Activated CD4-positive, alpha-beta memory T cell treated with anti-CD3 and anti-CD28 coated beads, Interleukin-2, amount 10 ng/mL, durations not matched to agents 7 days and 5 days (primary cell): ENCODE data around the gene TBKBP1. TPM values are rescaled to one million over a fixed set of nuclear protein-coding genes. Genes with fewer than 3 reads are reported as not detected.

ENCODE experiments used
- CTCF ChIA-PET: fragments of 350-600 bp; sonication (Branson Sonifier 250); formaldehyde crosslinking; loops from one replicate; lab custom pipeline; 2021; ENCODE audit warnings: antibody characterized with exemption, inconsistent platforms; lab: Charles Lee
- POLR2A ChIA-PET: fragments of 350-600 bp; sonication (Branson Sonifier 250); formaldehyde crosslinking; loops from one replicate; lab custom pipeline; 2021; ENCODE audit warnings: antibody characterized with exemption; lab: Charles Lee
- DNase-seq: peaks from one replicate; pipeline ENCODE4 v3.0.0-alpha.2; 2020
- H3K27ac Mint-ChIP-seq: one replicate; pipeline ENCODE4 v1.8.0; 2021; ENCODE audit warnings: mild to moderate bottlenecking, mixed read lengths
- H3K27me3 Mint-ChIP-seq: one replicate; pipeline ENCODE4 v1.8.0; 2021; ENCODE audit warnings: mixed read lengths
- H3K36me3 Mint-ChIP-seq: one replicate; pipeline ENCODE4 v1.8.0; 2021; ENCODE audit warnings: low read depth, mixed read lengths
- H3K4me1 Mint-ChIP-seq: one replicate; pipeline ENCODE4 v1.8.0; 2021; ENCODE audit warnings: mixed read lengths
- H3K4me3 Mint-ChIP-seq: one replicate; pipeline ENCODE4 v1.8.0; 2021; ENCODE audit warnings: mild to moderate bottlenecking, mixed read lengths
- H3K9me3 Mint-ChIP-seq: one replicate; pipeline ENCODE4 v1.8.0; 2021; ENCODE audit warnings: mixed read lengths
- total RNA-seq, 2 experiments: library from RNA; stranded (reverse); gene quantifications; one replicate each; pipeline ENCODE4 v1.2.3, GENCODE V29; 2021

TBKBP1 gene, protein sequence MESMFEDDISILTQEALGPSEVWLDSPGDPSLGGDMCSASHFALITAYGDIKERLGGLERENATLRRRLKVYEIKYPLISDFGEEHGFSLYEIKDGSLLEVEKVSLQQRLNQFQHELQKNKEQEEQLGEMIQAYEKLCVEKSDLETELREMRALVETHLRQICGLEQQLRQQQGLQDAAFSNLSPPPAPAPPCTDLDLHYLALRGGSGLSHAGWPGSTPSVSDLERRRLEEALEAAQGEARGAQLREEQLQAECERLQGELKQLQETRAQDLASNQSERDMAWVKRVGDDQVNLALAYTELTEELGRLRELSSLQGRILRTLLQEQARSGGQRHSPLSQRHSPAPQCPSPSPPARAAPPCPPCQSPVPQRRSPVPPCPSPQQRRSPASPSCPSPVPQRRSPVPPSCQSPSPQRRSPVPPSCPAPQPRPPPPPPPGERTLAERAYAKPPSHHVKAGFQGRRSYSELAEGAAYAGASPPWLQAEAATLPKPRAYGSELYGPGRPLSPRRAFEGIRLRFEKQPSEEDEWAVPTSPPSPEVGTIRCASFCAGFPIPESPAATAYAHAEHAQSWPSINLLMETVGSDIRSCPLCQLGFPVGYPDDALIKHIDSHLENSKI
- total RNA-seq: 1 to 10 TPM; 7.0 TPM

DNA sequence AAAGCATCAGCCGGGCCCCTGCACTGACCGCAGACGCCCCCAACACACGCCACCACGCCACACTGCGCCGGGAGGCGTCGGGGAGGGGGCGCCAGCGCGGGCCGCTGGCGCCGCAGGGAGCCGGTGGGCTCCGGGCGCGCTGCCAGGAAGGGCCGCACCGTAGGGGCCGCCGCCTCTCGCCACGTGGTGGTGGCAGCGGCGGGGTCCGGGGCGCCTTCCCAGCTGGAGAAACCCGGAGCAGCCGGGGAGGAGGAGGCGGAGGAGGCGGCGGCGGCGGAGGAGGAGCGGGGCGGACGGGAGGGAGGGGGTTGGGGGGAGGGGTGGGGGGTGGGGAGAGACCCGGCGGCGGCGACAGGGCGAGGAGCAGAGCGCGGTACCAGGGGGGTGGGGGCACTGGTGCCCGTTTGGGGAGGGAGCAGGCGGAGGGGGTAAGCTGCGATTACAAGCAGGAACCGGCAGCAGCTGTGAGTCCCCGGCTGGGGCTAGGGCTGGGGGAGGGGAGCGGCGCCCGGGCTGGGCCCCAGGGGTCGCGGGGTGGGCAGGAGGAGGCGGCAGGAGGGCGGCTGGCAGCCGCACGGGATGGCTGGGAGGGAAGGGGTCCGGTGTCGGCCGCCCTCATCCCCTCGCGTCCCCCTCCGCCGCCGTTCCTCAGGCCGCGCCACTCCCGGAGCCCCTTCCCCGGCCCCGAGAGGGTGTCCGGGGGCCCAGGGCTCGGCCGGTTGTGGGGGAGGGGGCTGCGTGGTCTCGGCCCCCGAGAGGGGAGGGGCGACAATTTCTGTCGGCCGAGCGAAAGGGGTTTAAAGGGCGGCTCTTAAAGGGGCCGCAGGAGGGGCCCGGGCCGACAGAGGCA is at the start of gene TBKBP1:
TBKBP1 (plus strand) TSS at position 431 of the 850 bp plus-strand sequence. CDS start 1,952 bp downstream, outside the sequence.
- Mint-ChIP-seq H3K27me3 (peaks cover 9% of the 10 kb centered on the region), H3K4me1 (peaks cover 45% of the 10 kb centered on the region), H3K27ac (peak within 1 kb of the TSS; percentile 11), H3K36me3 (no peaks in the 10 kb centered on the region), H3K4me3 (peak within 1 kb of the TSS; percentile 74), H3K9me3 (no peaks in the 10 kb centered on the region)
- ChIA-PET CTCF (interaction anchor here (1.3 to 1.7 kb wide), 5 partner anchors 15 to 96 kb away, joined by 3 to 7 read pairs (median 6); partner anchors contain the start of gene TBX21), POLR2A (interaction anchor here (0.8 to 22.2 kb wide), 10 partner anchors 10 to 137 kb away, joined by 3 to 463 read pairs (median 6); partner anchors contain the start of genes KPNB1, LRRC46, MRPL10 and TBX21)
- DNase-seq: peak; percentile 51

DNA sequence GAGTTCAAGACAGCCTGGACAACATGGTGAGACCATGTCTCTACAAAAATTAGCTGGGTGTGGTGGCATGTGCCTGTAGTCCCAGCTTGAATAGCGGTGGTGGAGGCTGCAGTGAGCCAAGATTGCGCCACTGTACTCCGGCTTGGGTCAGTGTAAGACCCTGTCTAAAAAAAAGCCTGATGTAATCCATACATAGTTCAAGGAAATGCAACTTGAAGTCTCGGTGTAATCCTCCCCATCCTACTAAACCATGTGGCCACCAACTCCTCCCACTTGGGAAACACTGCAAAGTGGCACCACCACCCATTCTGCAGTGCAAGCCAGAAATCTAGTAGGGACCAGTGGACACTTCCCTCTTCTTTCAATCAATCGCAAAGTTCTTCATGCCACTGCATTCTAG is 49.6 kb upstream of the TBKBP1 start:
- POLR2A ChIA-PET: interaction anchor here (0.9 to 1.4 kb wide), 2 partner anchors 26 to 91 kb away, joined by 3 read pairs; no protein-coding TSS in a partner anchor
- Mint-ChIP-seq H3K36me3 (peaks cover 10% of the 10 kb centered on the region), H3K27ac (no peak overlapping the region), H3K9me3 (no peaks in the 10 kb centered on the region), H3K4me1 (peaks cover 18% of the 10 kb centered on the region), H3K27me3 (no peaks in the 10 kb centered on the region), H3K4me3 (no peak overlapping the region)
- no peak for DNase-seq
- CTCF ChIA-PET: interaction anchor here (0.7 to 1.0 kb wide), 2 partner anchors 16 to 458 kb away, joined by 3 read pairs; no protein-coding TSS in a partner anchor

DNA sequence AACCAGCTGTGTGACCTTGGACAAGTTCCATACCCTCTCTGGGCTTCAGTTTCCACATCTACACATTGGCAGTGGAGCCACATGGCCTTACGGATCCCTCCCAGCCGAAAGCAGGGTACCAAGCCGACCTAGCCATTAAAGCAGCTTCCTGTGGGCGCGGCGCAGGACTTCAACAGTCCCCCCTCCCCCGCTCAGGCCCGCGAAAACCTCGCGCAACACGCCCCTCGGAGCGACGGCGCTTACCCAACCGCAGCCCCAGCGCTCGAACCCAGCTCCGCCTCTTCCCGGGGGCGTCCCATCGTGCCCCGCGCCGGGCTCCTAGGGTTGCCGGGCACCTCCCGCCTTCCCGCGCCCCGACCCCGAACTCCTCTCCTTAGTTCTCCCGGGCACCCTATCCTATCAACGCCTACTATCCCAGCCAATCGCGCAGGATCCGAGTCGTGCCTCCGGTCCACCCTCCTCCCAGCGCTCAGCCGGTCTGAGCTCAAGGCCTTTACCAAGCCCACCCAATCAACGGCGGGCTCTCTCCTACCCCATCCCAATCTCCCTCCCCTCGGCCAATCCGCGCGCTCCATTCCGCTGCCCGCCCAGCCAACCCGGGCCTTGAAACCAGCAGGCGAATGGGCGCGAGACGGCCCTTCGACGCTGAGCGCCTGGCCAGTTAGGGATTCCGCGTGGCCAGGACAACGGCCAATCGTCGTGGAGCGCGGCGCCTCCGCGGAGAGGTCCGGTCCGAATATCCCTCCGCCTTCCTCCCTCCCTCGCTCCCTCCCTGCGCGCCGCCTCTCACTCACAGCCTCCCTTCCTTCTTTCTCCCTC is 44.6 kb upstream of the TBKBP1 start, which contains the start of gene KPNB1:
KPNB1 (plus strand) TSS at position 767 of the 819 bp plus-strand sequence. CDS start 326 bp downstream, outside the sequence.
- Mint-ChIP-seq H3K27me3 (no peaks in the 10 kb centered on the region), H3K9me3 (no peaks in the 10 kb centered on the region), H3K36me3 (peaks cover 50% of the 10 kb centered on the region), H3K4me3 (peak within 1 kb of the TSS; percentile 91), H3K27ac (peak within 1 kb of the TSS; percentile 96), H3K4me1 (peaks cover 50% of the 10 kb centered on the region)
- POLR2A ChIA-PET: interaction anchor here (0.6 to 8.9 kb wide), 41 partner anchors 10 to 895 kb away, joined by 3 to 86 read pairs (median 6); partner anchors contain the start of genes CDC27, EFCAB13, LRRC46 and MRPL10
- peak; percentile 99 for DNase-seq
- CTCF ChIA-PET: interaction anchor here (0.8 to 7.3 kb wide), 13 partner anchors 8 to 297 kb away, joined by 3 to 59 read pairs (median 6); partner anchors contain the start of gene TBX21

DNA sequence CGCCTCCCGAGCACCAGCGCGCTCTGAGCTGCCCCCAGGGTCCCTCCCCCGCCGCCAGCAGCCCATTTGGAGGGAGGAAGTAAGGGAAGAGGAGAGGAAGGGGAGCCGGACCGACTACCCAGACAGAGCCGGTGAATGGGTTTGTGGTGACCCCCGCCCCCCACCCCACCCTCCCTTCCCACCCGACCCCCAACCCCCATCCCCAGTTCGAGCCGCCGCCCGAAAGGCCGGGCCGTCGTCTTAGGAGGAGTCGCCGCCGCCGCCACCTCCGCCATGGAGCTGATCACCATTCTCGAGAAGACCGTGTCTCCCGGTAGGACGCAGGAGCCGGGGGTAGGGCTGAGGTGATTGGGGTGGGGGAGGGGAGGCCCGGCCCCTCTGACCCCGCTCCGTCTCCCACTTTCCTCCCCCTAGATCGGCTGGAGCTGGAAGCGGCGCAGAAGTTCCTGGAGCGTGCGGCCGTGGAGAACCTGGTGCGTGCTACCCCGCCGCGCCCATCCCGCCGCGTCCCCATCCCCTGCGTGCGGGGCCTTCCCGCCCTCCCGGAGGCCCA is 43.9 kb upstream of the TBKBP1 start:
- ChIA-PET CTCF (interaction anchor here (0.8 to 7.3 kb wide), 10 partner anchors 9 to 297 kb away, joined by 3 to 59 read pairs (median 6); partner anchors contain the start of gene TBX21), POLR2A (interaction anchor here (0.6 to 8.9 kb wide), 33 partner anchors 9 to 461 kb away, joined by 3 to 86 read pairs (median 6); partner anchors contain the start of genes CDC27, EFCAB13, LRRC46 and MRPL10)
- H3K27me3 Mint-ChIP-seq: no peaks in the 10 kb centered on the region
- H3K36me3 Mint-ChIP-seq: peaks cover 54% of the 10 kb centered on the region
- H3K9me3 Mint-ChIP-seq: no peaks in the 10 kb centered on the region
- no peak for DNase-seq
- peak overlapping the region; percentile 91 for H3K4me3 Mint-ChIP-seq
- H3K27ac Mint-ChIP-seq: peak overlapping the region; percentile 96
- peaks cover 54% of the 10 kb centered on the region for H3K4me1 Mint-ChIP-seq

DNA sequence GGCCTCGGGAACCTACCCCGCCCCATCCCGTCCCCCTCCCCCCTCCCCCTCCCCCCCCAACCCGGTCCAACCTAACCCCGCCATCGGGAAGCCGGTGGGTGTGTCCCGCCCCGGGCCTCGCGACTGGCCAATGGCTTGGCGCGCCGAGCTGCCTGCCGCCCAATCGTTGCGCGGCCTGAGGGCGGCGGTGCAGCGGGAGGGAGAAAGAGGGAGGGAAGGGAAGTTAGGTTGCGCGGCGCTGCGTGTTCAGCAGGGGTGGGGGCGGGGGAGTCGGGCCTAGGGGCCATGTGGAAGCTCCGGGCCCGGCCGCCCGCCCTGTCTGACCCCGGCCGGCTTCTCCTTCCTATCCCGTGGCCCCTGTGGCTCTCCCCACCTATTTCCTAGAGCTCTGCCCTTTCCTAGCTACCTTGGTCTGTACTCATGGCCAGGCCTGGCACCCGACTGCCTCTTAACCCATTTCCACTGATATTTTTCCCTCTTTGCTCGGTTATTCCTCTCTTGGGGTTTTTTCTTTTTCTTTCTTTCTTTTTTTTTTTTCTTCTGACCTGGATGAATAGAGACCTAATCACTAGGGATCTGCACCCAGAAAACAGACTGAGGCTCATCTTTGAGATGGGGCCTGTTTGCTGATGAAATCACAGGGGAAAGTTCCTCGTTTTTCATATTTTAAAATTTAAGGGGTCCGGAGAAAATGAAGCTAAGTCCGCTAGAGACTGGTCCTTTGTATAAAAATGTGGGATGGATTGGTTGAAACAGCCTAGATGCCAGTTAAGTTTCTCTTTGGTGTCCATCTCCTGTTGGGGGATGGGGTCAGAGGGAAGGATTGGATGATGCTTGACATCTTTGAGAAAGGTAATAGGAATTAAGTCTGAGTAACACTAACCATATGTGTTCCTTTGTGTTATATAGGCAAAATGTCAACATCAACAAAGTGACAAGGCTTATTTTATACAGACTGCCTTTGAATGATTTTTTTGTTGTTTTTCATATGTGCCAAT is 43.1 kb upstream of the TBKBP1 start:
- peak; percentile 95 for DNase-seq
- H3K27me3 Mint-ChIP-seq: no peaks in the 10 kb centered on the region
- peak overlapping the region; percentile 91 for H3K4me3 Mint-ChIP-seq
- H3K9me3 Mint-ChIP-seq: no peaks in the 10 kb centered on the region
- H3K27ac Mint-ChIP-seq: peak overlapping the region; percentile 76
- peaks cover 62% of the 10 kb centered on the region for H3K4me1 Mint-ChIP-seq
- ChIA-PET POLR2A (interaction anchor here (0.9 to 8.9 kb wide), 23 partner anchors 8 to 462 kb away, joined by 3 to 86 read pairs (median 8); partner anchors contain the start of genes CDC27, LRRC46, MRPL10 and SP2), CTCF (interaction anchor here (0.8 to 7.3 kb wide), 9 partner anchors 9 to 159 kb away, joined by 3 to 59 read pairs (median 4); partner anchors contain the start of gene TBX21)
- peaks cover 62% of the 10 kb centered on the region for H3K36me3 Mint-ChIP-seq

DNA sequence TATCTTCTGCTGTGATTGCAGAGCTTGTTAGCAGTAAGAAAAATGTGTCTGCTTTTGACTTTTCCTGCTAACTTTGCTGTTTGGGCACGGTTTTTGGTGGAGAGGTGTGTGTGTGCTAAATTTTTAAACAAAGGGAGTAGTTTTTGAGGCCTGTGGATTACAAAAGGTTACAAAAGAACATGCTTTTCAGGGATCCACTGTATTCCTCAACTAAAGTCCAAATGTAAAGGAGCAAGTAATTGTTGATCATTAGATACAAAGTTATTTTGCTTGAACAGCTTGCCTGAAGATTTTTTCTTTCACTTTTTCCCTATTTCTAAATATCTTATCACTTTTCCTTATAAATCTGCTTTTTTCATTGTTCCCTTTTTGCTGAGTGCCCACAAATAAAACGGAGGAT is 42.3 kb upstream of the TBKBP1 start:
- peak overlapping the region; percentile 49 for H3K27ac Mint-ChIP-seq
- peaks cover 69% of the 10 kb centered on the region for H3K4me1 Mint-ChIP-seq
- peak overlapping the region; percentile 91 for H3K4me3 Mint-ChIP-seq
- H3K9me3 Mint-ChIP-seq: no peaks in the 10 kb centered on the region
- H3K27me3 Mint-ChIP-seq: no peaks in the 10 kb centered on the region
- ChIA-PET CTCF (interaction anchor here (0.8 to 7.3 kb wide), 4 partner anchors 8 to 81 kb away, joined by 3 to 59 read pairs (median 4); partner anchors contain the start of gene TBX21), POLR2A (interaction anchor here (2.3 to 8.9 kb wide), 7 partner anchors 7 to 179 kb away, joined by 8 to 86 read pairs (median 38); partner anchors contain the start of genes LRRC46, MRPL10, TBKBP1 and TBX21)
- no peak for DNase-seq
- H3K36me3 Mint-ChIP-seq: peaks cover 67% of the 10 kb centered on the region

DNA sequence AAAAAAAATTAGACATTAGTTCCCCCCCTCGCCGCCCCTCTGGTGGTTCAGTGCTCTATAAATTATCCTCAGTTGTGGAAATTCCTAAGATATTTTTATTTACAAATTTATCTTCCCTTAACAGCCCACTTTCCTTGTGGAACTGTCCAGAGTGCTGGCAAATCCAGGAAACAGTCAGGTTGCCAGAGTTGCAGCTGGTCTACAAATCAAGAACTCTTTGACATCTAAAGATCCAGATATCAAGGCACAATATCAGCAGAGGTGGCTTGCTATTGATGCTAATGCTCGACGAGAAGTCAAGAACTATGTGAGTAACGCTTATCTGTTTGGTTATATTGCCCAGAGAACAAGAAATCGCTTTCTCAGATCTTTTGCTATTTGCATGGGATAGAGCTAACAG is 41.4 kb upstream of the TBKBP1 start:
- peaks cover 75% of the 10 kb centered on the region for H3K36me3 Mint-ChIP-seq
- no peak for DNase-seq
- no peaks in the 10 kb centered on the region for H3K9me3 Mint-ChIP-seq
- no peaks in the 10 kb centered on the region for H3K27me3 Mint-ChIP-seq
- H3K27ac Mint-ChIP-seq: no peak overlapping the region
- H3K4me3 Mint-ChIP-seq: peak overlapping the region; percentile 48
- ChIA-PET CTCF (interaction anchor here (0.7 to 7.3 kb wide), 2 partner anchors 12 to 28 kb away, joined by 6 to 59 read pairs; no protein-coding TSS in a partner anchor), POLR2A (interaction anchor here (4.4 to 8.9 kb wide), 2 partner anchors 12 to 41 kb away, joined by 19 to 86 read pairs; partner anchors contain the start of gene TBKBP1)
- H3K4me1 Mint-ChIP-seq: peaks cover 73% of the 10 kb centered on the region

DNA sequence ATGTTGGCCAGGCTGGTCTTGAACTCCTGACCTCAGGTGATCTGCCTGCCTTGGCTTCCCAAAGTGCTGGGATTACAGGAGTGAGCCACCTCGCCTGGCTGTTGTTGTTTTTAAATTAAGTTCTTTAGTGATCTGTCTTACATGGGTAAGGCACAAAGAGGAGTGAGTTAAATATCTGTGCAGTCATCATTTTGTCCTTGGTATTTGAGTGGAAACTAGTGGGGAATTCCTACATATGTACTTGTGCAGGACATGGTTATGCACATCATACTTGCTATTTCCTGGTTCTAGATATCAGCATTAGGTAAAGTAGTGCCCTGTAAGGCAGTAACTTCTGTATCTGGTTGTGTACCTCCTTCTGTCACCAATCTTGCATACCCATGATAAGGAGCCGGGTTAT is 40.5 kb upstream of the TBKBP1 start:
- Mint-ChIP-seq H3K27ac (peak overlapping the region; percentile 9), H3K9me3 (no peaks in the 10 kb centered on the region), H3K4me1 (peaks cover 72% of the 10 kb centered on the region), H3K36me3 (peaks cover 82% of the 10 kb centered on the region), H3K4me3 (peak overlapping the region; percentile 33), H3K27me3 (no peaks in the 10 kb centered on the region)
- CTCF ChIA-PET: interaction anchor here (7.3 kb wide), 1 partner anchor 11 kb away, joined by 59 read pairs; no protein-coding TSS in a partner anchor
- no peak for DNase-seq
- POLR2A ChIA-PET: interaction anchor here (0.7 to 8.9 kb wide), 3 partner anchors 11 to 23 kb away, joined by 3 to 86 read pairs (median 3); no protein-coding TSS in a partner anchor

DNA sequence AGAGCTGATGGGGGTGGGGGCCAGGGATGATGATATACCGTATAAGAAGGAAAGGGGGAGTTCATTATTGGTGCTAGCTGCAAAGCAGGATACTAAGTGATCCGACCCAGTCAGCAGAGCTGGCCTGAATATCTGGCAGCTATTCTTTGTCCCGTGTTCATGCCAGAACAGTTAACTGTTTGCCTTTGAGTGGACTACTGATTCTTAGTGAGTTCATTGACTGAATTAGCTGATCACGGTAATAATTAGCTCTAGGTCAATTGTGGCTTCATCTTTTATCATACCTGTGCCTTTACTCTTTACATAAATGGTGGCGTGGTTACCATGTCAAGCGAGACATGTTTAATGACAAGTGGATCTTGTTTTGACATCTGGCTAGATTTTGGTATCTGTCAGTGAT is 39.0 kb upstream of the TBKBP1 start:
- H3K27me3 Mint-ChIP-seq: no peaks in the 10 kb centered on the region
- H3K27ac Mint-ChIP-seq: peak overlapping the region; percentile 45
- no peaks in the 10 kb centered on the region for H3K9me3 Mint-ChIP-seq
- peaks cover 77% of the 10 kb centered on the region for H3K4me1 Mint-ChIP-seq
- CTCF ChIA-PET: interaction anchor here (7.3 kb wide), 1 partner anchor 9 kb away, joined by 59 read pairs; no protein-coding TSS in a partner anchor
- peaks cover 82% of the 10 kb centered on the region for H3K36me3 Mint-ChIP-seq
- no peak for DNase-seq
- POLR2A ChIA-PET: interaction anchor here (1.0 to 8.9 kb wide), 4 partner anchors 9 to 44 kb away, joined by 3 to 86 read pairs (median 4); no protein-coding TSS in a partner anchor
- peak overlapping the region; percentile 36 for H3K4me3 Mint-ChIP-seq
